PC-3 (cell line): ENCODE measurements around the gene DAB1.

Source experiments
- CTCF ChIP-seq: fragments of 300-600 bp; sonication (generic); conservative IDR thresholded peaks from 2 replicates; pipeline ENCODE4 v1.5.1; 2017; ENCODE audit warnings: antibody characterized with exemption, low read depth, mild to moderate bottlenecking, low read length
- EZH2phosphoT487 ChIP-seq: fragments of 300-600 bp; sonication (generic); IDR thresholded peaks from 2 replicates; pipeline ENCODE4 v1.6.1; 2018; ENCODE audit warnings: mild to moderate bottlenecking, antibody characterized with exemption, low read length, borderline replicate concordance

DNA sequence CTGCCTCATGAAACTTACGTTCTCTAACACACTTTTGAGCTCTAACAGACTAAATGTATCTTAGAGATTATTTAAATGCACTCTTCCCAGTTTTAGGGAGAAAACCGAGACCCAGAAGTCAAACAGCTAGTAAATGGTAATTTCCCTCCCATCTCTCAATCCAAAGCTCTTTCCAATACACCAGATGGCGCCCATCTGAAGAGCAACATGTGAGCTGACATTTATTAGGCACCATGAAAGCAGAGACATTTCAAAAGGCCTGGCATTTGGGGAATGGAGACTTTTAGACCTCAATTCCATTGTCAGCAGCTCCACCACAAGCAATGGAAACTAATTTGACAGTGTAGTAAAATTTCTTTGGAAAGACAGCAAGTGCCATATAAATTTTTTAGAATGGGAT, 191.4 kb downstream of the DAB1 start:
- peak; percentile 33; the same call in 1 of the 2 replicates for TF ChIP-seq CTCF
- TF ChIP-seq EZH2phosphoT487: no peak
